Measurements from ENCODE around the gene NETO2.
"Not testable (repeated sequence)": the region's sequence is repeated elsewhere in the genome, so short reads cannot be mapped to it uniquely, and the experiment has no call there.

The NETO2 gene

DNA sequence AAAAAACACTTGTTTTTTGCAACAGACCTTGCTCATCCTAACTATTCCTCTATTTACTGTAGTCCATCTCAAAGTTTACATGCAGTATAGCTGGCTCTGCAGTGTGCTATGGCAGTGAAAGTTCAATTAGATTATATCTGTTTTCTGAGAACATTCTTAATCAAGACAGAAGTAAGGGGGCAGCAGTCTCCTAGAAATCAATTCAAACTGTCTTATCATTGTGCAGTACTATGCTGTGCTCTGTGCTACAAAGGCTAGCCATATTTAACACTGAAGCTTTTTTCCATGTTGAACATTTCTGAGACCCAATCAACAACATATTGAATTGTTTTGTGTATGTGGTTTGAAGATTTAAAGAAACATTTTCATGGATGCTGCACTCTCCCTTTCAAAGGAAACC, 11.4 kb downstream of the NETO2 start:
- FAIRE-seq (no peak), DNase-seq (ENCODE audit: insufficient read length, low spot score) (no peak)
- TF ChIP-seq, protein P1, sequence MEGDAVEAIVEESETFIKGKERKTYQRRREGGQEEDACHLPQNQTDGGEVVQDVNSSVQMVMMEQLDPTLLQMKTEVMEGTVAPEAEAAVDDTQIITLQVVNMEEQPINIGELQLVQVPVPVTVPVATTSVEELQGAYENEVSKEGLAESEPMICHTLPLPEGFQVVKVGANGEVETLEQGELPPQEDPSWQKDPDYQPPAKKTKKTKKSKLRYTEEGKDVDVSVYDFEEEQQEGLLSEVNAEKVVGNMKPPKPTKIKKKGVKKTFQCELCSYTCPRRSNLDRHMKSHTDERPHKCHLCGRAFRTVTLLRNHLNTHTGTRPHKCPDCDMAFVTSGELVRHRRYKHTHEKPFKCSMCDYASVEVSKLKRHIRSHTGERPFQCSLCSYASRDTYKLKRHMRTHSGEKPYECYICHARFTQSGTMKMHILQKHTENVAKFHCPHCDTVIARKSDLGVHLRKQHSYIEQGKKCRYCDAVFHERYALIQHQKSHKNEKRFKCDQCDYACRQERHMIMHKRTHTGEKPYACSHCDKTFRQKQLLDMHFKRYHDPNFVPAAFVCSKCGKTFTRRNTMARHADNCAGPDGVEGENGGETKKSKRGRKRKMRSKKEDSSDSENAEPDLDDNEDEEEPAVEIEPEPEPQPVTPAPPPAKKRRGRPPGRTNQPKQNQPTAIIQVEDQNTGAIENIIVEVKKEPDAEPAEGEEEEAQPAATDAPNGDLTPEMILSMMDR (IDR thresholded peaks at IDR 0.05; ENCODE audit: insufficient read depth, missing control alignments): peak; percentile 16

DNA sequence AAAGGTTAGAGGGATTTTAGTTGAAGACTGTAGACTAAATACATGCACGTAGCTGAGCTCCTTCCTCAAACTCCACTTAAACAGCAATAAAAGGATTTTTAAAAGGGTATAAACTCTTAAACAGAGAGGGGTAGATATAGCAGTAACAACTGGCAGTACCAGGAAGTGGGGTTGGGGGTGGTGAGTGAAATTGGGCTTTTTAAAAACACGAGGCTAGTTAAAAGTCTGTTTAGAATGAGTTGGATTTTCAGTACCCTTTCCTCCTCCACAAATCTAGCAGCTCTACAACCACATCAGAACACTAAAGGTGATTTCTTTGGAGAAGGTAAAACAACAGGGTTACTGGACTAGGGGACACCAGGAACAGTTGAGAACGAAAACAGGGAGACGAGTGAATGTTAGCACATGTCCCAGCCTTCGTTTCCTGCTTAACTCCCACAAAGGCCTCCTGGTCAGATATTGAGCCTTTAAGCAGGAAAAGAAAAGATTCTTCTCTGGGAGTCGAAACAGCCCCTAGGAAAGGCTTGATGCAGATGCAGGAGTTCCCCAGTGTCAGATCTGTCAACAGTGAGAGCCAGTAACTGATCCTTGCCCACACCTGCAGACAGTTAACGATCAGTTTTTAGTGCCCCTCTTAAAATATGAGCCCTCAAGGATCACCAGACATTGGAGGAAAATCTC, 13.8 kb downstream of the NETO2 start:
- FAIRE-seq: no peak
- TF ChIP-seq, protein P1 (IDR thresholded peaks at IDR 0.05; ENCODE audit: insufficient read depth, missing control alignments): no peak
- no peak for DNase-seq (ENCODE audit: insufficient read length, low spot score)

- FAIRE-seq (no peak), DNase-seq (ENCODE audit: insufficient read length, low spot score) (no peak)
- TF ChIP-seq, protein P1 (IDR thresholded peaks at IDR 0.05; ENCODE audit: insufficient read depth, missing control alignments): no peak
Observed at GRCh38 chr16:47127541-47127940, 16.2 kb downstream of the NETO2 start.

DNA sequence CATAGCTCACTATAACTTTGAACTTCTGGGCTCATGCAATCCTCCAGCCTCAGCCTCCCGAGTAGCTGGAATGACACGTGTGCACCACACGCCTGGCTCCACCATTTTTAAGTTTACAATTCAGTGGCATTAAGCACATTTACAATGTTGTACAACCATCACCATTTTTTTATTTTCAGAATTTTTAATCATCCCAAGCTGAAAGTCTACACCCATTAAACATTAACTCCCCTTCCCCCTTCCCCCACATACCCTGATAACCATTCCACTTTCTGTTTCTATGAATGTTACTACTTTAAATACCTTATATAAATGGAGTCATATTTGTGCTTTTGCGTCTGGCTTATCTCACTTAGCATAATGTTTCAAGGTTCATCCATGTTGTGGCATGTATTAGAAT, 18.0 kb downstream of the NETO2 start:
- DNase-seq (ENCODE audit: insufficient read length, low spot score) (no peak), FAIRE-seq (no peak)
- TF ChIP-seq, protein P1 (IDR thresholded peaks at IDR 0.05; ENCODE audit: insufficient read depth, missing control alignments): no peak

- DNase-seq (ENCODE audit: insufficient read length, low spot score) (no peak), FAIRE-seq (no peak)
- TF ChIP-seq, protein P1 (IDR thresholded peaks at IDR 0.05; ENCODE audit: insufficient read depth, missing control alignments): no peak
Observed at GRCh38 chr16:47113130-47113529, 30.6 kb downstream of the NETO2 start.

DNA sequence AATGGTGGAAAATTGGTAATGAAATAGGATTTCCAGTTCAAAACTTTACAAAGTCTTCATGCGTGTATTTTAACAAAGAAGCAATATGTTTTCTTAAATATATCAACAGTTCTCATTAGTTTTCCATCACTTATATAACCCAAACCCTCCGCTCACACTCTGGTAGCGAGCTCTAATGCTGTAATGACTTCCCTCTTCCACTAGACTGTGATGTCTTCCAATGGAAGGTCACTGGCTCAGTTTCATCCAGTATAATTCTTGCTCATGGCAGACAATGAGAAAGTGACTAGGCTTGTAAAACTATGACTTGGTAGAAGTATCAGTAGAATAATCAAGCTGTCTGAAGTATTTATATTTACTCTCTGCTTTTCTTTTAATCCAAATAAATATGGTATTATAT, 32.8 kb downstream of the NETO2 start:
- FAIRE-seq: no peak
- DNase-seq (ENCODE audit: insufficient read length, low spot score): no peak
- TF ChIP-seq, protein P1 (IDR thresholded peaks at IDR 0.05; ENCODE audit: insufficient read depth, missing control alignments): no peak

DNA sequence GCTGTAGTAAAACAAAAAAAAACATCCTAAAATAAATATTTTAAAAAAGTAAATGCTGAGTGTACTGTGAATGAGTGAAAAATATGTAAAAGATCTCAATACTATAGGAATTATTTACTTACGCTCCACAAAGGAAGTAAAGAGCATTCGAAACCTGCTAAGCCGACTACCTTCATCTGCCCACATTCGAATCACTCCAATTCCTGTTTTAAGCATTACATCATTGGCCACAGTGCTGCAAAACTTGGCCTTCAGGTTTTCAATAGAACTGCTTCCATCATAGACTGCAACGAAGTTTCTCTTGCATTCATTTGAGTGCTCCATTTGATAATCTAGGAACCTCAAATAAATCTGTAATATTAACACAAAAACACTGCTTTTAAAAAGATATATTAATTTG, 34.4 kb downstream of the NETO2 start:
- TF ChIP-seq, protein P1 (IDR thresholded peaks at IDR 0.05; ENCODE audit: insufficient read depth, missing control alignments): no peak
- DNase-seq (ENCODE audit: insufficient read length, low spot score) (no peak), FAIRE-seq (no peak)

DNA sequence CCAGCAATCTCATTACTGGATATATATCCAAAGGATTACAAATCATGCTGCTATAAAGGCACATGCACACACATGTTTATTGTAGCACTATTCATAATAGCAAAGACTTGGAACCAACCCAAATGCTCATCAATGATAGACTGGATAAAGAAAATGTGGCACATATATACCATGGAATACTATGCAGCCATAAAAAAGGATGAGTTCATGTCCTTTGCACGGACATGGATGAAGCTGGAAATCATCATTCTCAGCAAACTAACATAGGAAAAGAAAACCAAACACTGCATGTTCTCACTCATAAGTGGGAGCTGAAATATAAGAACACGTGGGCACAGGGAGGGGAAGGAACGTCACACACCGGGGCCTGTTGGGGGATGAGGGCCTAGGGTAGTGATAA, 40.8 kb downstream of the NETO2 start:
- not testable (repeated sequence) for DNase-seq (ENCODE audit: insufficient read length, low spot score); FAIRE-seq

DNA sequence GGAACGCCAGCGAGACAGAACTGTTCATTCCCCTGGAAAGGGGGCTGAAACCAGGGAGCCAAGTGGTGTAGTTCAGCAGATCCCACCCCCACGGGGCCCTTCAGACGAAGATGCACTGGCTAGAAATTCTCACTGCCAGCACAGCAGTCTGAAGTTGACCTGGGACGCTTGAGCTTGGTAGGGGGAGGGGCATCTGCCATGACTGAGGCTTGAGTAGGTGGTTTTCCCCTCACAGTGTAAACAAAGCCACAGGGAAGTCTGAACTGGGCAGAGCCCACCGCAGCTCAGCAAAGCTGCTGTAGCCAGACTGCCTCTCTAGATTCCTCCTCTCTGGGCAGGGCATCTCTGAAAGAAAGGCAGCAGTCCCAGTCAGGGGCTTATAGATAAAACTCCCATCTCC, 46.6 kb downstream of the NETO2 start:
- not testable (repeated sequence) for FAIRE-seq; DNase-seq (ENCODE audit: insufficient read length, low spot score)
